HG03342 (cell line): ENCODE results near the gene ADTRP.

ENCODE experiments used
- ATAC-seq: cut with Tn5 transposase; IDR thresholded peaks from one replicate; pipeline ENCODE4 v1.9.1; 2021; ENCODE audit warnings: mild to moderate bottlenecking, moderate library complexity; ENCODE audit not compliant: unreplicated experiment

ADTRP gene

DNA sequence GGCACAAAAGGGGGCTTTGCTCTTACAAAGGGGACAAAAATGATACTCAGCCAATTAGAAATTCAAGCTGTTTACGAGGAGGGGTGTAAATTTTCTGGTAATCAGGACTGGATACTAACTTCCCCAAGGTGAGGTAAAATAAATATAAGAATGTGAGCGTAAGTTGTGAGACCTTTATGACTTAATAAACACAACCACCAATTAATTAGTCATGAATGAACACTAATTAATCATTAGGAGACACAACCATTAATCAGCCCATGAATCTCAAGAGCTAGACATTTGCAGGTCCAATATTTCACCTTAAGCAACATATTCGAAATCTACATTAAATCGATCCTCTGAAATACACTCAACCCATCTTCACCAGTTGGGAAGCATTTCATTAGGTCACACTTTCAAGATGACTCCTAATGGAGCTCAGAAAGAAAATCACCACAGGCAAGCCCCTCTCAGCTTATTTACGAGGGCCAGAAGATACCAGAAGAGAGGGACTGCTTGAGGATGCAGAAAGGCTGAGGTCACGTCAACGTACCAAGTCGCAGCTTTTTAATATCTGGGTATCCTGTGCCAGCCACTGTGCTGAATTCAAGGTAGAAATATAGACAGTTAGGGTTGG, 2.7 kb downstream of the ADTRP start:
- no peak for ATAC-seq

DNA sequence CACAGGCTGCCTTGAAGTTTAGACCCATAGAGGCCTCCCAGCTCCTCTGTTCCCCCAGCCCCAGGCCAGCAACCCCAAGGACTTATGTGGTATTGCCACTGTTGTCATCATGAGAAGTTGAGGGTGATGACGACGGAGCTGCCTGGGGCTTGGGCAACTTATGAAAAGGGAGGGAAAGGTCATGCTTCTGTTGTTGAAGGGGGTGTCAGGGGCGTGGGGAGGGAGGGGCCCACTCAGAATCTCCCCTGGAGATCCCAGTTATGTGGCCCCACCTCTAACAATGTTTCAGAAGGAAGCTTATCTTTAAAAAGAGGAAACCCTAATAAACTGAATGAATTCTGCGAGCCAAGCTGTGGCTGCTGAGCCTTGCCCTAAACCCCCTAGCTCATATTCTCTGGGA, 4.2 kb downstream of the ADTRP start:
- ATAC-seq, result no peak

DNA sequence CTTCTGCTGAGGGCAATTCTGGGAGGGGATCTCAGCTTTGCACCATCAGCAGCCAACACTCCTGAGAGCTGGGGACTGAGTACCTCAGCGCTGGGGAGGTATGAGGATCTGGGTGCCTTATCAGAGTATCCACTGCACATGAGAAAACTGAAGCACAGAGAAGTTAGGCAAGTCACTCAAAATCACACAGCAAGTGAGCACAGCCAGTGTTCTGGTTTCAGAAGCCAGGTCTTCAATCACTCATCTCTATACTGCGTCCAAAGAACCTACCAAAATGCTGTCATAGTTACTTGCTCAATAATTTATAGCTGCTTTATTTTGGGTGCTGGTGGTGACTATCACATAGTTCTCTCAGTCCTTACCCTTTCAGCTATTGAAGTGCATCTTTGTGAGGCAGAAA, 5.0 kb downstream of the ADTRP start:
- no peak for ATAC-seq

DNA sequence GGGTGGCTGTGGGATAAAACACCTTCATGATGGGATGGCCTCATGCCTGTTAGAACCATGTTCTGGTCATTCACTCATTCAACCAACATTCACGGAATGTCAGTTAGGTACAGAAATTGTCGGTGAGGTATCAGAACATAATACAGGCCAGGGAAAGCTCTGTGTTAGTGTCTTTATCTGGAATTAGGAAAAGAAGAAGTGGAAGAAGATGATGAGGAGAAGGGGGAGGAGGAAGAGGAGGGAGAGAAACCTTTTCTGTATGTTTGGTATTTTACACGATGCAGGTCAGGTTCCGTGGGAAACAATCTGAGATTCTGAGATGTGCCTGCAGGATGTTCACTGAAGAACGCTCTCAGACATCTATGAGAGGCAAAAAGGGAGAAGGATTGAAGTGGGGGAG, 5.6 kb downstream of the ADTRP start:
- no peak for ATAC-seq

DNA sequence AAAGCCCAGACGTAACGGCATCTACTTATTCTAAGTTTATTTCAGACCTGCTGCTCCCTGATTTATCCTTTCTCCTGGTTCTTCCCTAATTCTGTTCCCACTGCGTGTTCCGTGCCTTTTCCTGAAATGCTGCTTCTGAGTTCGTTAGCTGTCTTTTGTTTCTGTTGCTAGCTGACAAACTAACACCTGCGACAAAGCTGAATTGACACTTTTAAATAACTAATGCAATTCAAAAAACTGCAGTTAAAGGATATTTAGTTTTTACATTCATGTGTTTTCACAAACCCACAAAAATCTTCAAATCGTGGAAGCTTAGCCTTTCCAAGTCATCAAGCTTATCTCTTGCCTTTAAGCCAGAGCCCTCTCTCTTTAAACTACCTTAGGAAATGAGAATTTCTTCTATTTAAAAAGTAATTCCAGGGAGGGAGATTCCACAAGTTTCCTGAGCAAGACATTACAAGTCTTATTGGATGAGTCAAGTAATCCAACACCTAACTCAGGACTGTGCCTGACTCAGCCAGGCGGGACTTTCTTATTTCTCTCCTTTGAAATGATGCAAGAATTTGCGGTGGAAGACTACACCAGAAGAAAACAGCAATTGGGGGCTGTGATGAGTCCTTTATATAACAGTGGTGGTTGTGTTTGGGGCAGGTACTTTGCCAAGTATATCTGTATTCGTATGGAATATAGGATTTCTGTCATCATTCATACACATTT, 6.3 kb downstream of the ADTRP start:
- no peak for ATAC-seq

DNA sequence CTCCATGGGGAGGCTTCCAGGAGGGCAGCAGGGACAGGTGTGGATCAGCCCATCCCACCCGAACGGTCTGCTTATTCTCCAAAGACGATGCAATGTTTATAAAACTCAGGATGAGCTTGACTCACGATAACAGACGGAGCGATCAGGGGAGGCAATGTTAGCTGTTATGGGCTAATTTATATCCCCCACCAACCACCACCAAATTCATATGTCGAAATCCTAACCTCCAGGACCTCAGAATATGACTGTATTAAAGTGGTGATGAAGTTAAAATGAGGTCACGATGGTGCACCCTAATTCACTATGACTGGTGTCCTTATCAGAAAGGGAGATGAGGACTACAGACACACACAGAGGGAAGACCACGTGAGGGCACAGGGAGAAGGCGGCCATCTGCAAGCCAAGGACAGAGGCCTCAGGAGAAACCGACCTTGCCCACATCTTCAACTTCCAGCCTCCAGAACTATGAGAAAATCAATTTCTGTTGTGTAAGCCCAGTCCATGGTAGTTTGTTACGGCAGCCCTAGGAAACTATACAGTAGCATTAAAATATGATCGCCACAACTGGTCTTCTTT, 7.0 kb downstream of the ADTRP start:
- no peak for ATAC-seq

DNA sequence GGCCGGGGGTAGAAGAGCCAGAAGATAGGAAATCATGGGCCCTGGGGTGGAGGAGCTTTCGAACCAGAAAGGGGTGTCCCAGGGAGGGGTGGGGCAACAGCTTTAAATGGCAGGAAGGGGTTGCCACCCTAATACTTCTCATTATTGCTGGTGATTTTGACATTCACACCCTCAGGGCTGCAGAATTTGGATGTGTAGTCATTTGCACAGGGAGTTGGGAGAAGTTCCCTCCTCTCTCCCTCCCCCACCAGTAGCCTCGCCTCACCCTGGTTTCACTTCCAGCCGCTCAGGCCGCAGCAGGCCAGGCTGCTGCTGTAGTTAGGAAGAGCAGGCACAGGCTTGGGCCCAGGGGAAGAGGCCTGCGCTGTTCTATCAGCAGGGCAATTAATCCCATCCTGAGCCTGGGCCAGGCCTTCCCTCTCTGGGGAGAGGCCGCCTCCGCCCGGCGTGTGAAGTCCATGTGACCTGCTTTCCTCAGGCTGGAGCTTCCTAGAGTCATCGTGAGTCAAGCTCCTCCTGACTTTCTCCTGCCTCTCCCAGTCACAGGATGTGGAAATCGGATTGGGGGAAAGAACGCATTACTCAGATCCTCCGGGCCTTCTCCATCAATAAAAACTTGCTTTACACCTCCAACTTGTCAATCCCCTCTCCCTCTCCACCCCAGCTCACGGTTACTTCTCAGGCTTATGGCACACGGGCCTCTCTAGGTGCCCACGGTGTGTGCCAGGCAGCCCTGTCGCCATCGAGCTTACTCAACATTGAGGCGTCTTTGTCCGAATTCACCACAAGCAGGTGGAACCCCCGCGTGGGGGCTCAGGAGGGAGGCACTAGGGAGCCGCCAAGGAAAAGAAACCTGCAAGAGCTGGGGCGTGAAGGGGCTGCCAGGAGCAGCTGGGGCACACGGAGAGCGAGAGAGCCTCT, 7.8 kb downstream of the ADTRP start:
- no peak for ATAC-seq

DNA sequence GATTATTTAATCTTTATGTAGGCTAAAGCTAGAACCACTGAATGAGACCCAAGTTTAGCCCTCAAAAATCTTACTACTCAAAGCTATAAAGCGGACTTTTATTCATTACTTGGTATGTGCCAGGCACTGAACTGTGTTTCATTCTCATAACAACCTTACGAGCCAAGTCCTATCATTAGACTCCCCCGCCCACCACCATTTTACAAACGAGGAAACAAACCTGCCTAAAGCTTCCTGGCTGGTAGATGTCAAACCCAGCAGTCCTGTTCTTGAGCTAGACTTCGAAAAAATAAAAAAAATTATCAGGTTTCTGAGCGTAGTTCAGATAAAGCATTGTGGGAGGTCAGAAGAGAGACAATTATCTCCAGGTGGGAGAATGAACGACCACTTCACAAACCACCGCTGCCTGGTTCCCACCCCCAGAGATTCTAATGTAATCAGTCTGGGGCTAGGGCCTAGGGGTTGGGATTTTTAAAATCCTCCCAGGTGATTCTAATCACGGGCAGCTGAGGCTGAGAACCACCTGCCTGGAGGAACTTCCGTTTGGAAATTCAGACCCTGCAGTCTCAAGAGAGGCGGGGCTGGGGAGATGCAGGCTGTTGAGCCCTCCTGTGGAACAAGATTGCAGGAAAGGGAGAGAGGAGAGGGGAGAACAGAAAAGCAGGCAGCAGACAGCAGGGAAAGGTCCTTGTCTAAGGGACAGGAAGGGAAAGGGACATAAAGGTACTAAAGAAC, 8.6 kb downstream of the ADTRP start:
- ATAC-seq, result no peak

DNA sequence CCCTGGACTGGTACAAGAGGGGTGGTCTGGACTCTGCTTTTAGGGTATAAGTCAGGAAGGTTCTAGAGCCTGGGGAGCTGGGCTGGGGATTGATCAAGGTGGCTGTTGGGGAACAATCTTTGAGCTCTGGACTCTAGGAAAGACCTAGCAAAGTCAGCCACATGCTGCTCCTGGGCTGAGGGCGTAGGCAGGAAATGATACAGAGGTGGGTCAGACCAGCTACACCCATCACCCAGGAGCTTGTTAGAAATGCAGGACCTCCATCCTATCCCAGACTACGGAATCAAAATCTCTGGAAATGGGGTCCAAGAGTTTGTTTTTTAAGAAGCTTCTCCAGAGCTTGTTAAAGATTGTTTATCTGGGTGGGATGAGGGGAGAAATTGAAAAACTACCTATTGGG, 9.4 kb downstream of the ADTRP start:
- no peak for ATAC-seq

DNA sequence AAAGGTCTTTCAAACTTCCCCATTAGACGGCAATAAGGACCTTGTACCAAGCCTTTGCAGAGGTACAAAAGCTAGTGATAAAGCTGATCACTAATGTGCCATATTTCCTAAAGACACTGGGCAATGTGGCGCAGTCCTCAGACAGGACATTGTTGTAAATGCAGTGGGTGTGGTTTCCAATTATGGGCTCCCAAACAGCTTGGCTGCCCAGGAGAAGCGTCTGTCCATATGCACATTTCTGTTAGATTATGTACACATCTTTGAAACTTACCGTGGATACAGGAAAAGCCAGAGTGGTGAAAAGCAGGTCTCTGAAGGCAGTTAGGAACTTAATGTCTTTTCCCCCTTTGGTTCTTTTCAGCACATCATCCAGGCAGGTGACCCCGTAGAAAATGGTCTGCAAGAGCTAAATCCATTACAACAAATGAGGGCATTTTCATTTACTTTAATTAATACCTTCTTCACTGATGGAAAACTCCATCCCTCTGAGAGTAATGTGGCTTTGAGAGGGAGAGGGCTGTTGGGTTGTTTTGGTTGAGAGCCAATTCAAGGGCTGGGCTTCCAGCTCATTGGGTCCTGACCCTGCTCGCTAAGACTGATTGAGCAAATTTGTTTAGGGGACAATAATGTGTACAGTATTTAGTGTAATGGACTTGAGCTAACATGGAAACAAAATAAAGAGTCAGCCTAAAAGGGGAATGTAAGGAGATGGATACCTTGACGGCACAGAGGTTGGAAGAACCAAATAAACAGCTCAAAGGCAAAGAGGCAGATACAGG, 10.4 kb downstream of the ADTRP start:
- ATAC-seq, result no peak

DNA sequence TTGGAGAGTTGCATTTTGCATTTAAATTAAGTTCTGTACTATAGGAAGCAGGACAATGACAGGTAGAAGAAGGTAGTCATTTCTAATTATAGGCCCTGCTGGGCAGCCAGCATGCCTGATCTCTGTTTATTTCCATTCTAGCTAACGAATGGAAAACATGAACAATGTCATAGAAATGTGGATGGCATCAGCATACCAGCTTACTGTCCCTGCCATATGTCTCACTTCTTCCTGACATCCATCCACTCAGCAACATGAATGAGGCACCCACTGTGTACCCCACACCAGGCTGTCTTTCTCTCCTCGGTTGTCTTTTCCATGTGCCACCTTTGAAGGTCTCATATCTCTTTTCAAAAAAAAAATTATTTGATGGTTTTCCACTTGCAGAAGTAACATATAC, 11.1 kb downstream of the ADTRP start:
- ATAC-seq, result no peak

DNA sequence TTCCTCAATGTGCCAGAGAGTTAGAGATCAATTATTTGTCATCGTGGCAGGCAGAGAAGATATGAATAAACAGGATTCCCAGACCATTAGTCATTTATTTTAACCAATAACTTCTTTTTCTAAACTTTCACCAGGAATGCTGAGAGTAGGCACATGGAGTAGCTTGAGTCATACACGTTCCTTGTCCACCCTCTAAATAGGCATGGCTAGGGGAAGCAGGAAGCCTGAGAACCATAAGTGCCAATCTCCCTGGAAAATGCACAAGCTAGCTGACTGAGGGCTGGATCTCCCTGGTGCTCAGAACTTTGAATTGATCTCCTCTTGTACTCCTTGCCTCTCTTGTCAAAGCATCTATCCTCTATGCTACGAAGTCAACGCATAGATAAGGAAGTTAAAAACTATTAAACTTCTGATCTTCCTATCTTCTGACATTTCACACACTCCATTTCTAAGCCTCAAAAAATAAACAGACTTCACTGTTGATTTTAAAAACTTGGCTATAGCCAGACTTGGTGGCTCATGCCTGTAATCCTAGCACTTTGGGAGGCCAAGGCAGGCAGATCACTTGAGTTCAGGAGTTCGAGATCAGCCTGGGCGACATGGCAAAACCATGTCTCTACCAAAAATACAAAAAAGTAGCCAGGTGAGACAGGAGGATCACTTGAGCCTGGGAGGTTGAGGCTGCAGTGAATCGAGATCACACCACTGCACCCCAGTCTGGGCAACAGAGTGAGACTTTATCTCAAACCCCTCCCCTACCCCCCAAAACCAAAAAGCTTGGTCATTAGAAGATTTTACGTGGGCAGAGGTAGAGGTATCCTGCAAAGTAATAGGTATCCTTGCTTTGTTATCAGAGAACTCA, 11.8 kb downstream of the ADTRP start:
- ATAC-seq, result no peak

DNA sequence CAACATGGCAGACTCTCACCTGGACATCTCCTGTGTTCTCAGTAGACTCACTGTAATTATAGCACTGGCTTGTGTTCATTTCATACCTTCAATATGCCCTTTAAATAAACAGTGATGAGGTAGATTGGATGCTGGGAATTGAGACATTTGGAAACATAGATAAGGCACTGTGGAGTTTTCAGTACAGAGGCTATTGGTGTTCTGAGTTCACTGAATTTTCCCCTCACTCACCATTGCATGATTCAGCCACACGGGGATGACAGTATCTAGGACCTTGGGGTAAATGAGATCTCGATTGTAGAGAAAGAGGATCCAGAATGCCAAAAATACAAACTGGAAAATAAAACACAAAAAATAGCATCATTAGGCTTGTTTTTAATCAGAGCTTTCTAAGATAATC, 12.6 kb downstream of the ADTRP start:
- no peak for ATAC-seq

DNA sequence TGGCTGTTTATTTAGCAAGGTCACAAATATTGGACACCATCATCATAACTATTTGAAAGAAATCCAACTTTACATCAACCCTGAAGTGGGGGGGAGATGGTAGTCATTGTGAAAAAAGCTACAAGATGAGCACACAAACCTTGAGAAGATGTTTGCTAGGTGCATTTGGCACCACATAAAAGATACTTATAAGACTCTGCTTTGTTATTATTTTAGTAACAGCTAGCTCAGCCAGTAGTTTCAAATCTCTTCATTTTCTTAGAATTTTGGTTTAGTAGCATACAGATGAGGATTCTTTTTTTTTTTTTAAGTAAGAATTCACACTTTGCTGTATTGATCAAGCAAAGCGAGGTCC, 14.4 kb downstream of the ADTRP start:
- ATAC-seq, result no peak

DNA sequence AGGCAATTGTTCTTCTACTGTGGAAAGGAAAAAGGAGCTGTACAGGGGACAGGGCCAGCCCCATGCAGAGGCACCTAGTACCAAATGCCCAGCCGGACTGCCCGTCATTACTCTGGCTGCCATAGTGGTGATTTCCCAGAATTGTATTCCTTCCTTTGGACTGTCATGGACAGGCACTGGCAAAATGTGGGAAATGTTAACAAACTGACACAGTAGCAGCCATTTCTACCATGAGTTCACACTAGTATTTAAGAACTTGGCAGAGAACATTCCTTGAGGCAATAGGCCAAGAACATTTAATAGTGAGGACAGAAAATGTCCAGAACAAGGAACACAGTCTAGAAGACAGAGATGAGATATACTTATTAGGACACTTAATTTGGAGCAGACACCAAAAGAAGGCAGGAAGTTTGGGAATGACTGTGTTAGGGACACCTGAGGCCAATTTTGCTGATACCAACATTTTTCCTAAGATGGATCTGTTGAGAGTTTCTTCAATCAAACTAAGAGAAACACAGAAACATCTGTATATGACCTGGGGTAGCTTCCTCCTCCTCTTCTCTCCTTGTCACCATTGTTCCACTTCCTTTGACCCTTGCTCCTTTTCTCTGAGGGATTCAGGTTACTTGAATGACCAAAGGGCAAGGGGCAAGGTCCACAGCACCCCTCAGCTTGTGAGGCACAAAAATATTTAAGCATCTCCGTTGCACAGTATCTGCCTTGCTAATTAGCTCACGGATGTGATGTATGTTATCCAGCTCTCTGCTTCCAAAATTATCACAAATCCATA, 14.9 kb downstream of the ADTRP start:
- ATAC-seq, result no peak

DNA sequence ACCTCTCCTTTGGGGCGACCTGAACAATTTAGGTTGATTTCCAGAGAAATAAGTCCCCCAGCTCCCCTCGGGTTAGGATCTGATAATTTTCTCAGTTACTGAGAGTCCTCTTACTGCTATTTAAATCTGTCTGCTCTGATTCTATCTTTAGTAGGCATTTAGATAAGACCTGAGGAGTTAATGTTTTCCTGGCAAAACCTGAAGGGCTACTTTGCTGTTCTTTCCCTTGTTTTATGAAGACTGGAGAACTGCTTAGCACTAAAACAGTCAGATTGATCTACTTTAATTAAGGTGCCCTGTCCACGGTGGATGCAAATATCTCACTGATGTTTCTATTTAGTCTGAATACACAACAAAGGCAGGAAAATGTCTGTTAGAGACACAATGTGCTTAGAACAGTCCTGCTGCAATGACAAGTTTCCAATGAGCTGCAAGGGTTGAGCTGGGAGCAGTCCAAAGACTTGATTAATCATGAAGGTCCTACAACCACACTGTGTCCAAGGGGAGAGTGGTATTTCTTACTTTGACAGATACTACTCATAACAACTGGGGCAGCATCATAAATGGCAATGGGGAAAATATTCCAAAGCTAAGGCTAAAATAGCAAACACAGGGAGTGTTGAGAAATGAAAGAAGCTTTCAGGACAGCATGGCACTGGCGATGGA, 15.7 kb downstream of the ADTRP start:
- no peak for ATAC-seq

DNA sequence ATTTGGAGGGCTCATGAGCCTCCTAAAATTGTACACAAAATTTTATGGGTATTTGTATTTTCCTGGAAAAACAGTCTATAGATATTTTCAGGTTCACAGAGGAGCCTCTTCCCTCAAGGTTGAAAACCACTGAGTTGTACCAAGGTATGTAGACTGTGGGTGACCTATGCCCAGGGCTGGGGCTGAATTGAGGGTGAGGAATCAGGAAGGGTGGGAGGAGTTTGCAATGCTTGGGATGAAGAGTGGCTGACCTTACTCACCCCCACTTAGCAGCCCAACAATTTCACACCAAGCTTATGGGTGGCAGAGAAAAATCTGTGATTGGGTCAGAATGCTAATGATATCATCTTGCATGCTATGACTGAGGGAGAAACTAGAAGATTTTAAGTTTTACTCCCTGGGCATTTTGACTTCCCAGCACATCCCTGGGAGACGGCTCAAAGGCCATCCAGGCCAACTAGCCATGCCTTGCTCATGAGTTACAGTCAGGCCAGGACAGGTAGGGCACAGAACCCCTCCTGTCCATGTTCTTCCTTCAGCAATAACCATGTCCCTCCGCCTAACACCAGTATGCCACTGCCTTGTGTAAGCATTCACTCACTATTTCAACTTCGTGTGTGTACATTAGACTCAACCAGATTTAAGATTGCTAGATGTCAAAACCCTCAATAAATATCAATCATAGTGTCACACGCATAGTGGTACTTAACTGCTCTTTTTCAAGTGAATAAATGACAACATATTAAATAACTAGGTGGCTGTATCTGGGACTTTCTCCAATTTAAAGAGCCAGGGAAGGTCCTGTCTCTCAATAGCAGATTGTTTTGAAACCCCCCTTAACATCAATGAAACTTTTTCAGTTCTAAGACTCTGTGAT, 16.6 kb downstream of the ADTRP start:
- no peak for ATAC-seq
